Measurements from ENCODE around the gene SELENOH.

The SELENOH gene

DNA sequence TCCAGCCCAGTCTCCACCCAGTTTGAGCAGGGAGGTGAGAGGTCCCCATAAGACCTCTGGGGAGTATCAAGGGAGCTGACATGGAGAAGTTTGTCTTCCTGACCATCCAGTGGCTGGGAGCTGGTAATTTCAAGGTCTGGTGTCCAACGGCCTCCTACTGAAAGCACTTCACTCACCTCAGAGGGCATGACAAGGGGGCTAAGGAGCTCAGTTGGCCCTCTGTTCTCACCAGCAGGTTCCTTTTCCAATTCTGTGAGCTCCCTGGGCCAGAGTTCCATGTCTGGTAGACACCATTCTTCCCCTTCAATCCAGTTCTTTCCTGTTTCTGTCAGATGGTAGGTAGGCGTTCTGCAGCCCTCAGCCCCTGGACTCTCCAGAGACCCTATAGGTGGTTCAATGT is 3.1 kb downstream of the SELENOH start:
- in situ Hi-C loops (cut with HindIII; ENCODE audit: low sequenced_read_pairs): no loop called here

GRCh38 chr11:57745206-57745605 is 3.9 kb downstream of the SELENOH start:
- in situ Hi-C loops (cut with HindIII; ENCODE audit: low sequenced_read_pairs): no loop called here

GRCh38 chr11:57746920-57747319 is 5.6 kb downstream of the SELENOH start:
- in situ Hi-C loops (cut with HindIII; ENCODE audit: low sequenced_read_pairs): no loop called here

GRCh38 chr11:57751176-57751575 is 9.9 kb downstream of the SELENOH start:
- in situ Hi-C loops (cut with HindIII; ENCODE audit: low sequenced_read_pairs): no loop called here

- in situ Hi-C loops (cut with HindIII; ENCODE audit: low sequenced_read_pairs): no loop called here
Observed at GRCh38 chr11:57751676-57752253, 10.5 kb downstream of the SELENOH start, which contains the start of gene BTBD18. TSS of gene BTBD18 (minus strand) at chr11:57751819. CDS start at chr11:57751188, 631 bp downstream.

- in situ Hi-C loops (cut with HindIII; ENCODE audit: low sequenced_read_pairs): no loop called here
Observed at GRCh38 chr11:57752954-57753353, 11.7 kb downstream of the SELENOH start.

DNA sequence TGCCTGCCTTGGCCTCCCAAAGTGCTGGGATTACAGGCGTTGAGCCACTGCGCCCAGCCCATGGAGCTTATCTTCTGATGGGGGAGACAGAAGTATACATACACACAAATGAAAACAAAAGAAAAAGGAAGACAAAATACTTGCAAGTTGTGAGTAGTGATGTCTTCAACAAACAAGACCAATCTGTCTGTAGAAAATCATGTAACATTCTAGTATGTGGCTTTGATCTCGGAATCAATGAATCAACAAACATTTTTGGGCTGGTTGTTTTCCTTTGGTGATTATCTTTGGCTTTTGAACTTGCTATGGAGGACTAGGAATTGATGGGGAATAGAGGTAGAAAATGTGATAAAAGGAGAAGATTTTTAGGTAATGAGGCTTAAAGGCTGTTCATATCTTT is 16.9 kb downstream of the SELENOH start:
- in situ Hi-C loops (cut with HindIII; ENCODE audit: low sequenced_read_pairs): no loop called here

DNA sequence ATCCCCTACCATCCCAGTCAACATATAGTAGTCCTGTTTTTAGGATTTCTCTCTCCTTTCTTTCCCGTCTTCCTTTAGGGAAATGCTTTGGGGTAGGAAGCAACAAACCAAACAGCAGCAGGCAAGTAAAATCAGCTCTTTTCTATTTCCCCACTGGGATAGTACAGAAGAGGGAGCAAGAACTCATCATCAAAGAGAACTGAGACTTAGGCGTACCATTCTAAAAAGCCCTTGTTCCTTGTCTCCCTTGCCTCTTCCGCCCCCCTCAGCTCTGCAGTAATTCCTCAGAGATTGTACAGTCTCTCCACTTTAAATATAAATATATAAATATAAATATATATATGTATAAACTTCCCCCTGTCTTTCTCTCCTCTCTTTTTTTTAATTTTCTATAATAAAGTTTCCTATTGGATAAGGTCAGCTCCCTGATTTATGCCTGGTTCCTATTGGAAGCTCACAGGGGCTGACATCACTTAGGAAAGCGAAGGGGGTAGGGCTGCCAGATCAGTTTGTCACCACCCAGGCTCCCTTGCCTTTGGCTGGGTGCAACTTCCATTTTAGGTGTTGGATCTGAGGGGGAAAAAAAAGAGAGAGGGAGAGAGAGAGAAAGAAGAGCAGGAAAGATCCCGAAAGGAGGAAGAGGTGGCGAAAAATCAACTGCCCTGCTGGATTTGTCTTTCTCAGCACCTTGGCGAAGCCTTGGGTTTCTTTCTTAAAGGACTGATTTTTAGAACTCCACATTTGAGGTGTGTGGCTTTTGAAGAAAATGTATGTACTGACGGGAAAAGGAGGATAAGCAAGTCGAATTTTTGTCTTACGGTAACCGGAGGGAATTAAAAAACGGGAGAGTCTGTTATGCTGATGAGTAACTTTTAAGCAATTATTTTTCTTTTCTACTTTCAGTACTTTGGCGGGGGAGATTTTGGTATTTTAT is 20.3 kb downstream of the SELENOH start, which contains the start of gene CTNND1:
CTNND1 (plus strand) TSS at position 502 of the 934 bp plus-strand sequence. CDS start 29,677 bp downstream, outside the sequence.
- in situ Hi-C loops (cut with HindIII; ENCODE audit: low sequenced_read_pairs): no loop called here

DNA sequence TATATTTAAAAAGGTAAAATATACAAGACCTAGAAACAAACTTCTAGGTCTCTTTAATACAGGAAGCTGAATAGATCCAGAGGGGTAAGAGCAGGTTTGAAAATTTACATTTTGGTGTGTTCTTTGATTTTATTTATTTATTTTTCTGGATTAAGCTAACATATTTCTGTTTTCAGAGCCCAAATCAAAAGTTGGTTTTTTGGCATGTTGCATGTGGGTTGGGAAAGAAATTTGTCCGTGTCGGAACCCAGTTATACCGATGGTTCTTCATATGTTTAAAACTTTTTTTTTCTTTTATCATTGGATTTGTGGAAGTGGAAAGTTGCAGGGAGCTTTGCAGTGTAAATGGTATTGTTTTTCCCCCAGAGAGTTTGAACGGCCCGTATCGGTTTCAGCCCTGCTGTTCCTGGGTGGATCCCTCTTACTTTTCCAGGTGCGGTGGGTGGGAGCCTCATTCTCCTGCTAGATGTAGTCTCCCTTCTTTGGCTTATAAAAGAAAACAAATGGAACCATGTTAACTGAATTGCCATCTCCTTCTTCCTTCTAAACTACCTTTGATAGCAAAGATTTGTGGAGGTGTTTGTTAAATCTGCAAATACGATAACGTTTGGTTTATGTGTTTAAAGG is 21.1 kb downstream of the SELENOH start:
- in situ Hi-C loops (cut with HindIII; ENCODE audit: low sequenced_read_pairs): no loop called here

DNA sequence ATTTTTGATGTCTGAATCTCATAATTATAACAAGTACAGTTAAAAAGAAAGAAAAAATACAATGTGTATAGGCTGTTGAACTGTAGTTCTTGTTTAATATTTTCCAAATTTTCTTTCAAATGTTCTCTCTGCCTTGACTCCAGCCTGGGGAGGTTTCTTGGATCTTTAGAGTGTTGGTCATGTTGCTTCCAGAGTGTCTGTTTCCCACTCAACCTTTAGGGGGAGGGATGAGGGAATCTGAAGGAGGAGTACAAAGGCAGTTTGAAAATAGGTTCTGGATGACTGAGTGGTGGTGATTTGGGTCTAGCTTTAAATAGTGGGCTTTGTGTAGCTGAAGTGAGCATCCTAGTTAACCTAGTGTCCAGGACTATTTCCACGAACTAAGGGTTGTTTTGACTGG is 22.3 kb downstream of the SELENOH start:
- in situ Hi-C loops (cut with HindIII; ENCODE audit: low sequenced_read_pairs): no loop called here

DNA sequence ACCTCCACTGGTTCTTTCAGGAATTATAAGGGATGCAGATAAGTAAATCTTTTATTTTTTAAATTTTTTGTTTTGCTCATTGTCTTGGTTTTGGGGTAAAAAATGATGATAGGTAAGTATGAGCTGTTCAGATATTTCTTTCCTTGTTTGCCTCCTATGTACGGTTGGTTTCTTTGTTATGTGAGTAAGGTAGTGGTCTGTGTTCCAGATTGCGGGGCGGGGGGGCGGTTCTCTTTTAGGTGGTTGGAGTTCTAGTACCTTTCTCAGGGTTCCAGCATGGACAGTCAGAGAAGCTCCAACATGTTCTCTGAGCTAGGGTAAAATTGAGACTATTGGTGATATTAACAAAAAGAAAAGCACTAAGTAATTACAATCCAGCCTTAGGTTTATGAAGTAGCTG is 22.7 kb downstream of the SELENOH start:
- in situ Hi-C loops (cut with HindIII; ENCODE audit: low sequenced_read_pairs): no loop called here

GRCh38 chr11:57764566-57764965 is 23.3 kb downstream of the SELENOH start:
- in situ Hi-C loops (cut with HindIII; ENCODE audit: low sequenced_read_pairs): no loop called here

- in situ Hi-C loops (cut with HindIII; ENCODE audit: low sequenced_read_pairs): no loop called here
Observed at GRCh38 chr11:57764972-57765371, 23.7 kb downstream of the SELENOH start.

DNA sequence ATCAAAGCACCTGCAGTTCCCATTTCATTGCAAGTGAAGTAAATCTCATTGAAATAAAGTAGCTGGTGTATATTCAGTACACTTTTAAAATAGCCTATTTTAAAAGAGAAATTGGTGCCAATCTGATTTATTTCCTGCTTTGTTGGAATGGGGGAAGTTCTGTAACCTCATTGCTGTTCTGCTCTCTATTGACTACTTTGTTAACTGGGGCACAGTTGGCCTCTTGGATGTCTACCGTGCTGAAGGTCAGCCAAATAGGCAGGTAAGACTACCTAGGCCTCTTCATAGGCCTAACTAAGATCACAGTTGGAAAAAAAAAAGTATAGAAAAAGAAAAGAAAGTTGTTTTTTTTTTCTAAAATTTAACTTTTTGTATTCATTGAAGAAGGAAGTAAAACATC is 29.5 kb downstream of the SELENOH start:
- in situ Hi-C loops (cut with HindIII; ENCODE audit: low sequenced_read_pairs): no loop called here

DNA sequence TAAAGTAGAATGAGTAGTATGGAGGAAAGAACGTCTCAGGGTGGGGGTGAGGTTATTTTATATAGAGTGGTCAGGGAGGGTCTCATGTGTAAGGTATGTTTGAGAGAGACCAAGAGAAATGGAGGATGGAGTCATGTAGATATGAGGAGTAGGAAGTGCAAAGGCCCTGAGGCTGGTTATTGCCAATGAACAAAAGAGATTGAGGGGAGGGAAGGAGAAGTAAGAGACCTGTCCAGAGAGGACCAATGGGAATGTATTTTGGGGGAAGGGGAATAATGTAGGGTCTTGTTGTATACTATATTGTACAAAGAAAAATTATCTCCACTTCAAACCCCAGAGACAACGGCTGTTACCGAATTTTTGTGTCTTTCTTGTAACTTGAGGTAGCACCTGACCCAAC is 30.1 kb downstream of the SELENOH start:
- in situ Hi-C loops (cut with HindIII; ENCODE audit: low sequenced_read_pairs): no loop called here

GRCh38 chr11:57772562-57772961 is 31.3 kb downstream of the SELENOH start:
- in situ Hi-C loops (cut with HindIII; ENCODE audit: low sequenced_read_pairs): no loop called here

DNA sequence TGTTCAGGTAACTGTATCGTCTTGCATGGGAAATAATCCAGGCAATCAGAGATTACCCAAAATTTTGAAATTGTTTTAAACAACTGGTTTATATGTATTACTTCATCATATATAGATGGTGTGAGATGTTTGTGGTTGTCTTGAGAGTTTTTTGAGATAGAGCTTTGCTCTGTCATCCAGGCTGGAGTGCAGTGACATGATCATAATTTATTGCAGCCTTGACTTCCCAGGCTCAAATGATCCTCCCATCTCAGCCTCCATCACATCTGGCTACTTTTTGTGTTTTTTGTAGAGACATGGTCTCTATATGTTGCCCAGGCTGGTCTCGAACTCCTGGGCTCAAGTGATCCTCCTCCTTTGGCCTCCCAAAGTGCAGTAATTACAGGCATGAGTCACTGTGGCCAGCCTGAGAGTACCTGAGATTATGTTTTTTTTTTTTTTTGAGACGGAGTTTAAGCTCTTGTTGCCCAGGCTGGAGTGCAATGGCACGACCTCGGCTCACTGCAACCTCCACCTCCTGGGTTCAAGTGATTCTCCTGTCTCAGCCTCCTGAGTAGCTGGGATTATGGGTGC is 31.8 kb downstream of the SELENOH start:
- in situ Hi-C loops (cut with HindIII; ENCODE audit: low sequenced_read_pairs): no loop called here

DNA sequence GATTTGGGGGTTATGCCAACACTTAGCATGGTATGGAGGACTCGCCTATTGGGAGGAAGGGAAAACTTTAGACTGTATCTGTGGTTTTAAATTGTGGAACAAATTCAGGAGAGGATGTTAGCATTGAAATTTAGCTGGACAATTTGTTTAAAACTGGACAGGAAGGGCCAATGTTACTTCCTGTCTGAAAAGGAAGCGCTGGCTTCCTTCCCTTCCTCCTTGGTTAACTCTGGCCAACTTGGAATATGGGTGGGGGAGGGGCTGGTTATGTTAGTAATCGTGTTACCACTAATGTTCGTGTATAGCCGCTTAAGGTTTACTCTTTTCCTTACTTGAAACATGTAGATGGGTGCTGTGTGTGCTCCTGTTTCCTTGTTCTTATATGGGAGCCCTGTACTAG is 34.2 kb downstream of the SELENOH start:
- in situ Hi-C loops (cut with HindIII; ENCODE audit: low sequenced_read_pairs): no loop called here

- in situ Hi-C loops (cut with HindIII; ENCODE audit: low sequenced_read_pairs): no loop called here
Observed at GRCh38 chr11:57776031-57776521, 34.8 kb downstream of the SELENOH start.

GRCh38 chr11:57776577-57777210 is 35.4 kb downstream of the SELENOH start:
- in situ Hi-C loops (cut with HindIII; ENCODE audit: low sequenced_read_pairs): no loop called here

GRCh38 chr11:57777969-57778317 is 36.7 kb downstream of the SELENOH start:
- in situ Hi-C loops (cut with HindIII; ENCODE audit: low sequenced_read_pairs): no loop called here
